IPS-18c (cell line): ENCODE data around the gene ARL8A.
"Not testable (repeated sequence)": the region's sequence is repeated elsewhere in the genome, so short reads cannot be mapped to it uniquely, and the experiment has no call there.

Experiments
- H3K4me3 ChIP-seq: 2 replicates; pipeline ENCODE4 v1.7.0; 2013; ENCODE audit warnings: low read depth, mild to moderate bottlenecking, low read length, moderate library complexity; ENCODE audit not compliant: insufficient read depth
- H3K9me3 ChIP-seq: one replicate; pipeline ENCODE4 v1.6.1; 2013; ENCODE audit warnings: mild to moderate bottlenecking, low read length, moderate library complexity; ENCODE audit not compliant: control insufficient read depth, insufficient read depth

ARL8A gene

DNA sequence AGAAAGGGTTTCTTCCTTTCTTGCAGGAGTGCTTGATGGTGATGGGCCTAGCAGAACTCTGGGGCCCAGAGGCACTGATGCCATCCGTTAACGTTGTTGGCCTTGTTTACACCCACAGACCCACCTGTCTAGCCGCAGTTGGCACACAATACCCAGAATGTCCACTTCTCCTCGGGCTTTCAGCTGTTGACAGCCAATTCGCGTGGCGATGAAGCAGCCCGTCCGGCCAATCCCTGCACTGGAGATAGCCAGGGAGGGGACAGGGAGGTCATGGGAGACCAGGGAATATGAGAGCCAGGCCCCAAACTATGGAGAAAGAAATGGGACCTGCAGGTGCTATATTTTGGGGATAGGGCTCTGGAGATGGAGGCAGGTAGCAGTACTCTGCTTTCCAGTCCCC is 5.7 kb upstream of the ARL8A start:
- Histone ChIP-seq H3K9me3 (no peaks in the 10 kb centered on the region), H3K4me3 (no peak overlapping the region)

DNA sequence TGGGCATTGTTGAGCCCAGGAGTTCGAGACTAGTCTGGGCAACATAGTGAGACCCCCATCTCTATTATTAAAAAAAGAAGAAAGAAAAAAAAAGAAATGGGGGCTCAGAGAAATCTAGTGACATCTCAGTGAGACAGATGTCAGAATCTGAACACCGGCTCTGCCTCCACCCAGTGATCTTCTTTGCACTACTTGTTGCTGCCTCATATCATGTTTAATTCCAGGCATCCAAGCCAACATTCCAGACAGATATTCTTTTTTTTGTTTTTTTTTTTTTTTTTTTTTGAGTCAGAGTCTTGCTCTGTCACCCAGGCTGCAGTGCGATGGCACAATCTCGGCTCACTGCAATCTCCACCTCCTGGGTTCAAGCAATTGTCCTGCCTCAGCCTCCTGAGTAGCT is 5.0 kb upstream of the ARL8A start:
- Histone ChIP-seq H3K9me3 (no peaks in the 10 kb centered on the region), H3K4me3 (no peak overlapping the region)

DNA sequence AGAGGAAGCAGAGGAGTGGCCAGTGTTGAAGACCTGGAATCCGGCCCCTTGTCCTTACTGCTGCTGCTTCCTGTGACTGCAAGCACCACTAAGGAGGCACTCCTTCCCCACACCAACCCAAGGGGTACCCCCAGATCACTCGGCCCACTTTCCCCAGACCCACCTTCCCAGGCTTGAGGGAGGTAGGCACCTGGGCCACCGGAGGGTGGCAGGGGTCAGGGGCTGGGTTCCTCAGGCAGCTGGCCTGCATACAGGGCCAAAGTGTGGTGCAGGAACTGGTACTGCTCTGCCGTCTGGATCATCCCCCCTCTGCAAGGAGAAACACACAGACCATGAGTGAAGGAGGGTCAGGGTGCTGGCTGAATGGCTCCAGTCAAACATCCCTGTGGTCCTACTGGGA is 3.9 kb upstream of the ARL8A start:
- no peak overlapping the region for H3K4me3 ChIP-seq
- no peaks in the 10 kb centered on the region for H3K9me3 ChIP-seq

DNA sequence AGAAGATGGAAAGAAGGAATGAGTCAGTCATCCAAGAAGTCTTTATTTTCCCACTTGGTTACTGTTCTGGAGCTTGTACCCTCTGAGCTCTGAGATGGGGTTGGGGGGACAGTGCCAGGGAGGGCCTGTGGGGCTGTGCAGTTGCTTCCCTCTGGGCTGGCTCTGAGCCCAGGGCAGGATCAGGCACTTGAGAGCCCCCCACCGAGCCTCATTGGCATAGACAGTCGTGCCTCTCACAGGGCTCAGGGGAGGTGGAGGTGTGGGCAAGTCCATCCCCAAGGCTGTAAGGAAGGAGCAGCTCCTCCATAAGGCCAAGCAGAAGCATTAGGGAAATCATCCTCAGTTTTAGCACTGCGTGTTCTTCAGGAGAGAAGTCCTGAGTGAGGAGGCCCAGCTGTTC is 2.5 kb upstream of the ARL8A start:
- H3K9me3 ChIP-seq = no peaks in the 10 kb centered on the region
- H3K4me3 ChIP-seq = no peak overlapping the region

DNA sequence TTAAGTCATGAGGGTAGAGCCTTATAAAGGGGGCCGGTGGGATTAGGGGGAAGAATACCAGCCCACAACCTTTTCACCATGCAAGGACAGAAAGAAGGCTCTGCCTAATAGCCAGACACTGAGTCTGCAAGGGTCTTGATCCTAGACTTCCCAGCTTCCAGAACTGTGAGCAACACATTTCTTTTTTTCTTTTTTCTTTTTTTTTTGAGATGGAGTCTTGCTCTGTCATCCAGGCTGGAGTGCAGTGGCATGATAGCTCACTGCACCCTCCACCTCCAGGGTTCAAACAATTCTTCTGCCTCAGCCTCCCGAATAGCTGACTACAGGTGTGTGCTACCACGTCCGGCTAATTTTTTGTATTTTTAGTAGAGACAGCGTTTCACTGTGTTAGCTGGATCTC is 1.7 kb upstream of the ARL8A start:
- no peaks in the 10 kb centered on the region for H3K9me3 ChIP-seq
- H3K4me3 ChIP-seq = no peak overlapping the region

DNA sequence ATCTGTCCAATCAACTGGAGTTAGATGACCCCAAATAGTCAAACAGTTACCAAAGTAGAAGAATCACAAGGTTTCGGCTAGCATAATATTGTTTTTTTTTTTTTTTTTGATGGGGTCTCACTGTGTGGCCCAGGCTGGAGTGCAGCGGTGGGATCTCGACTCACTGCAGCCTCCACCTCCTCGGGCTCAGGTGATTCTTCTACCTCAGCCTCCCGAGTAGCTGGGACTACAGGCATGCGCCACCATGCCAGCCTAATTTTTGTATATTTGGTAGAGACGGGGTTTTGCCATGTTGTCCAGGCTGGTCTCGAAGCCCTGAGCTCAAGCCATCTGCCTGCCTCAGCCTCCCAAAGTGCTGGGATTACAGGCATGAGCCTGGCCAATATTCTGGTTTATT is 1.2 kb upstream of the ARL8A start:
- not testable (repeated sequence) for H3K4me3 ChIP-seq, H3K9me3 ChIP-seq

DNA sequence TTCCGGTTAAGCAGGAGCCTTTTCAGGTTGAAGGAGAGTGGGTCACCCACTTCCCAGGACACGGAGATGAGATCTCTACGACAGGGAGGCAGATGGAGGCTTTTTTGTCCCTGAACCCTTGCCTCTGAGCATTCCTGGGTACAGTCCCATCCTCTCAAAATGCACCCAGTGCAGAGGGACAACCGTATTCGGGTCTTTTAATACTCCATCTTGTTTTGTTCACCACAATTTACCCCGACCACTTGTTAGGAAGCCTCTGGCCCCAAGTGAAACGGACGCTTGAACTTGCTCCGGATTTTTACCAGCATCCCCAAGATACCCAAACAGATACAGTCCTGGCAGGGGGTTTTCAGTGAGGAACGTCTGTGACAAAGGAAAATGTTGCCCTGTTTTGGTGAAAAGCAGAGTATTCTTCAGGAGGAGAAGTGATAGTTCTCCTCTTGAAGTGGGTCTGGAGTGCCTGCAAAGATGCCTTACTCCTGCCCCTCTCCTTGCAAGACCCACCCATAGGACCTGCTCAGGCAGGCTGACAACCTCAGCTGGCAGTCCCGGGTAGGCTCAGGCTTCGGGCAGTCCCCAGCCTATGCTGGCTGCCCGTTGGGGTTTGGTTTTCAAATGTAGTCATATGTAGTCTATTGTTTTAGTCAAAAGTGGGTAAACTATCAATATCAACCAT is 669 bp upstream of the ARL8A start:
- Histone ChIP-seq H3K9me3 (no peaks in the 10 kb centered on the region), H3K4me3 (peak overlapping the region; percentile 94)

DNA sequence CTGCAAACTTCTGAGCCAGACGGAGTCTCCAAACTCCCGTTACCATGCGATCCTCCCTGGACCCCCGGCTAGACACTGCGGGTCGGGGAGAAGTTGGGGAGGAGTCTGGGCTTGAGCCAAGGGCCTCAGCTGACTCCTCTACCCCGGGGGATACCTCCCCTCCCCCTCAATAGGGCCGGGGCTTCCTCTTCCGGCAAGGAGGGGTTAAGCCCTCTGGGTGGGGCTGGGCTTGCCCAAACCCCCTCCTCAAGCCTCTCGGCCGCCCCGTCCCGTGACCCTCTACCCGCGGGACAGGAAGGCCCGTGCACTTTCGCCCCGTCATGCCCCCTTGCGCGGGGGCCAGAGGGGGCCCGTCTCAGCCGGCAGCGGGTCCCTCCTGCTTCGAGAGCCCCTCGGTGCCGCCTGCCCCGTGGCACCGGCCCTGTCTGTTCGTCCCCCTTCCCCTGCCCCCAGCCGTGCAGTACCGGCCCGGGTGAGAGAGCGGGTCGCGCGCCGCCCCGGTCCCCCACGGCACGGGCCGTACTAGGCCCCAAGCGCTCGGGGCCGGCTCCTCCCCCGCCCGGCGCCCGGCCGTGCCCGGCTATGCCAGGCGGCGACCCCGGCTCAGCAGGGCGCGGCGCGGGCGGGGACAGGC is 652 bp downstream of the ARL8A start:
- no peaks in the 10 kb centered on the region for H3K9me3 ChIP-seq
- H3K4me3 ChIP-seq = peak overlapping the region; percentile 94

DNA sequence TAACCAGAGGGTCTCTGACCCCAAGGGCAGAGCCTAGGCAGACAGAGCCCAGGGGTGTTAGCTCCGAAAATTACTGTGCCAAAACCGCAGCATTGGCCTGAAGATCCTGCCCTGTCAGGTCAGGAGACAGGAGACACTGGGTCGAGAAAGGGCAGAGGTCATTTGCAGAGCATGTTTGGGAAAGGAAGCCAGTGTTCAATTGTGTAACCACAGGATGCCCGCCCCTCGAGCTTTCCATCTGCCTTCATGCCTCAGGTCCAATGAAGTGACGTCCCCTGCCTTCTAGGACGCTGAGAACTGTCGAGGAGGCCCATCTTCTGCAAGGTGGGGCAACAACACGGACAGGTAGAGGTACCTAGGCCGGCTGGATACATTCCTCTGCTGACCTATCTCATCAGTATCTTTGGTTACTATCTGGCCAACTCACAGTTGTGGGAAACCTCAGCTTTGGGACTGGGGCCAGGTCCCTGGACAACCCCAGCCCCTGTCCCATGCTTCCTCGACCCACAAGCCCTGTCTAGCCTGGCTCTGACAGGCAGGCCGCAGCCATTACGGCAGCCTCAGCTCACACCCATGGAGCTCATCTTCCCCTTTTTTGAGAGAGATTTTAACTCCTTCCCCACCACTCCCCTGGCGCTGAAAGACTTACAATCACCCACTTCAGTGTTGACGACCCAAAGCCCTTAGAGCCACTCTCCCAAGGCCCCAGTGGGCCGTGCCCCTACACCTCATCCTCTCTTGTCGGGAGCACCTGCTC is 1.3 kb downstream of the ARL8A start:
- H3K4me3 ChIP-seq = peak overlapping the region; percentile 94
- no peaks in the 10 kb centered on the region for H3K9me3 ChIP-seq

DNA sequence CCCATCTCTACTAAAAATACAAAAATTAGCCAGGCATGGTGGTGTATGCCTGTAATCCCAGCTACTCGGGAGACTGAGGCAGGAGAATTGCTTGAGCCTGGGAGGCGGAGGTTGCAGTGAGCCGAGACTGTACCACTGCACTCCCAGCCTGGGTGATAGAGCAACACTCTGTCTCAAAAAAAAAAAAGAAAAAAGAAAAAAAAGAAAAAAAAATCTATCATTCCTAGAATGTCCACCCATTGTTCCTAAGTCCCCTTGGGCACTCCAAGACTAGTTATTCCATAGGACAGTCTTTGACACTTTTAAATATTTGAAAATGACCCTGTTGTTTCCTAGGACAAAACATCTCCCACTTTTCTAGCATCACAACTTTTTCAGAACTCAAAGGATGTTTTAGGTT is 3.1 kb downstream of the ARL8A start:
- H3K9me3 ChIP-seq = not testable (repeated sequence)

DNA sequence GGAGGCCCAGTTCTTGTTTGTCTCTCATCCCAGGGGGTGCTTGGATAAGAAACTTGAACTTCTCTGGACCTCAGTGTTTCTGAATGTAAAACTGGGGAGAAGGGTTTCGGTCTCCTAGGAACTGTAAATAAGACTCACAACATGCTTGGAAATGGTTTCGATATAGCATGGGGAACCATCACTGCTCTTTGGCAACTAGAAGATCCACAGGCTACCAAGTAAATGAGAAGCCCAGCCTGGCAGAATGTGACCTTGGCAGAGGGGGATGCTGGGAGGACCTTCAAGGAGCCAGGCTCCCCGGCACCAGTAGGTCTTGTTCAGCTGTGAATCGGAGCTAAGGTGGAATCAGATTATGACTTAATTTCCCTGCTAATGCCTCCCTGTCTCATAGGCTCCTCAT is 3.7 kb downstream of the ARL8A start:
- no peak overlapping the region for H3K4me3 ChIP-seq
- no peaks in the 10 kb centered on the region for H3K9me3 ChIP-seq

More for the DNA sequence above, 3.1 kb downstream of the ARL8A start:
- H3K4me3 ChIP-seq = not testable (repeated sequence)

DNA sequence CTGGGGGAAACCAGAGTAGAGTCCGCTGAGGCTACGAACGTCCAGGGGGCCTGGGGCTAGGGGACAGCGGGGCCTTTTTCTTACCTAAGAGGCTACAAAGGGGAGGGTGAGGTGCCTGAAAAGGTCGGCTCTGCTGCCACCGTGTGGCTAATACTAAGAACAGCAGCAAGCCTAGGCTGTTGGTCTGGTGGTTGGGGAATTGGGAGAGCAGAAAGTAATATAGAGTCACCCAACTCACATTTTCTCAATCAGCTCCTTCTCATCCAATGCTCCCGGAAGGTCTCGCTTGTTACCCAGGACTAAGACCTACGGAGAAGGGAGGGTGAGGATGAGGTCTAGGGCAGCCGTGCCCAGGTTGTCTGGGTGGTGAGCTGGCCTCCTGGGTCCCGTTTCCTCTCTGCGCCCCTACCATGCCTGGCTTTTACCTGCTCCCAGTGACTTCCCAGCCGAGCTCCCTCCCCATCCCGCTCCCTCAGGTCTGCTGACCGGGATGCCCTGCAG is 9.3 kb downstream of the ARL8A start:
- no peaks in the 10 kb centered on the region for H3K9me3 ChIP-seq
- no peak overlapping the region for H3K4me3 ChIP-seq

DNA sequence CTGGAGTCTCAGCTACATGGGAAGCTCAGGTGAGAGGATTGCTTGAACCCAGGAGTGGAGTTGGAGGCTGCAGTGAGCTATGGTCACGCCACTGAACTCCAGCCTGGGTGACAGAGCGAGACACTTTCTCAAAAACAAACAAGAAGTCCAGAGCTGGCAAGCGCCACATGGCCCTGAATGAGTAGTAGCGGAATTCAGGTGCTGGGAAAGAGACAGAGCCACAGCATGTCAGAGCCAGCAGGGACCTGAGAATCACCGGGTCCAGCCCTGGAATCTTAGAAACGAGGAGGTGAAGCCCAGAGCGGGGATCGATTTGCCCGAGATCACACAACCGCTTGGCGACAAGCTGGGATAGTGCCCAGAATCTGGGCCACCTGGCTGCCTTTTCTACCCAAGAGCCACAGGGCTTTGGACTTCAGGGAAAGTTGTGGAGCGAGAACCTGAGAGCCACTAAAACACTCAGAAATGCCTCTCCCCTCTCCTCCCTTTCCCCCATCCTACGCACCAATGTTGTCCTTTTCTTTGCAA is 9.8 kb downstream of the ARL8A start:
- H3K9me3 ChIP-seq = no peaks in the 10 kb centered on the region
- no peak overlapping the region for H3K4me3 ChIP-seq

DNA sequence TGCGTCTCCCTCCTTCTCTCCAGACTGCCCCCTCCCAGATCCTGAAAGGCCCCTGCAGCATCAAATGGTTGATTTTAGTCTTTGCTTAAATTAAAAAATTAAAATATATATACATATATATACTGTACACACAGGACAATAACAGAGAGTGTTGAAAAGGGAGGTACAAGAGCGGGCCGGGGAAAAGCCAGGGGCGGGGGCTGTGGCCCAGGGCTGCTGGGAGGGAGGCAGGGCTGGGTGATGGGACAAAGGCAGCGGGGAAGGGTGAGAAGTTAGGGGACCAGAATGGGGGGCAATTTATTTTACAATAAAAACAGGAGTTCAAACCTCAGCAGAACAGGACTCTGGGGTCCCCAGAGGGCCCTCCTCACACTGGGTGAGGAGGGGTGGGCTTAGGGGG is 10.5 kb downstream of the ARL8A start:
- no peaks in the 10 kb centered on the region for H3K9me3 ChIP-seq
- no peak overlapping the region for H3K4me3 ChIP-seq

DNA sequence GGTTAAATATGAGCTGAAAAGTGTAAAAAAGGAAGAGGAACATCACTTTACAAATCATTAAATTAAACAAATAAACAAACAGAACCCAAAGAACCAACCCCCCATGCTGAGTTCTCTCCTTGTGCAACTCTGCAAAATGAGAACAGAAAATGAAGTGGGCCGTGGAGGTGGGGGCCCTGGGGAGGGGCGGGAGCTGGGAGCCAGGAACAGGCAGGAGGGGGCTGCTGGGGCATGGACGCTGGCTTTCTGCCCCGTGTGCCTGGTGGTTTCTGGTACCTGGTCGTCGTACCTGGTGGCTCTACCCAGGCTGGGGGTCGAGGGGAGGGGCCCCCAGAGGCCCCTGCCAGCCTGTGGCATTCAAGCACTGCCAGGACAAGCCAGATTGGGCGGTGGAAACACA is 11.0 kb downstream of the ARL8A start:
- Histone ChIP-seq H3K4me3 (no peak overlapping the region), H3K9me3 (no peaks in the 10 kb centered on the region)

DNA sequence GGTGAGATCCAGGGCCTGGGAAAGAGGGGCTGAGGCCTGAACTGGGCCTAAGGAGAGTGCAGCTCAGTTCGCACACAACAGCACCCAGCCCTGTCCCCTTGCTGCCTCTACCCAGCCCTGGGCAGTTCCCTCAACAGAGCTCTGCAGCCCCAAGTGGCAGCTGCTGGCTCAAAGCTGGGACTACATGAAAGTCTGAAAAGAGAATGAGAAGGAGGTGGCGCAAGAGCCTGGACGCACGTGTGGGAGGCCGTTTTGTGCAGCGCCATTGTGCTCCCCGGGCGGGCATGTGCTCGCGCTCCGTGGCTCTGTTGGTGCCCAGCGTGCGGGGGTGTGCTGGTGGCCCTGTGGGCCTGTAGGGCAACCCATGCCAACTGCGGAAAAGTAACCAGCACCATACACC is 11.5 kb downstream of the ARL8A start:
- no peak overlapping the region for H3K4me3 ChIP-seq
- no peaks in the 10 kb centered on the region for H3K9me3 ChIP-seq

DNA sequence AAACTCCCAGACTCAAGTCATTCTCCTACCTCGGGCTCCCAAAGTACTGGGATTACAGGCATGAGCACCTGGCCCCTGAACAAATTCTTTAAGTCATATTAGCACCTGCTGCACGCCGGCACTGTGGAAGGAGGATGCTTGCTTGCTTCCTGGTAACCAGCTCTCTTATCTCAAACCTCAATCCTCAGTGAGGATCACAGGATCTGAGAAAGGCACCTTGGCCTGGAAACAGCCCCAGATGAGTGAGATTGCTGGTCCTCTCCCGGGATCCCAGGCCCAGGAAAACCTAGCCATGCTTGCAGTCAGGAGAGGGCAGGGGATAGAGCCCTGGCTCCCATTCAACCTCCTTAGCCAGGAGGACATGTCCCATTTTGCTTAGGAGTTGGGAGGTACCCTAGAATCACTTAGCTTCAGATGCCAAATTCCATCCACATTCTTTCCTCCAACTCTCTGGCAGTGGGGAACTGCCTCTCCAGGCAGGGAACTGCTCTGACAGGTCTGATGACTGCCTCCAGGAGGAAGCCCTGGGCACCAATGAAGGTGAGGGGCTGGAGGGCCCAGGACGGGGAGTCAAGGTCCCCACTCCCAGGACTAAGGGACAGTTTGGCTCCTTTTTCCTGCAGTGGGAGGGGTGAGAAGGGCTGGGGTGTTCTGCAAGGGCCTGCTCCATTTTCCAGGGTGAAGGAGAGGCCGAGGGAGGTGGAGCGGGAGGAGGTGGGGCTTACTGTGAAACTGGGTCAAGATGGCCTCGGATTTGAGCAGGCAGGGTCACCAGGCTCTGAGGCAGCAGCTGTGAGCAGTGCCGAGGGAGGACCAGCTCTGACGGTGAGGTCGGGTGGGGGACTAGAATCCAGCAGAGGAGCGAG is 12.3 kb downstream of the ARL8A start:
- no peaks in the 10 kb centered on the region for H3K9me3 ChIP-seq
- no peak overlapping the region for H3K4me3 ChIP-seq
